A549 (cell line): ENCODE measurements around the gene KCNMA1. TPM values are rescaled to one million over a fixed set of nuclear protein-coding genes. Genes with fewer than 3 reads are reported as not detected.
A peak's percentile ranks its signal among the peaks of the same experiment; 100 is the strongest.

Experiments used
- ATAC-seq, 2 experiments: fragments of 200-7000 bp in 1 of 2; fragments of >200 bp in 1 of 2; cut with Nextera tagmentation in 1 of 2; cut with Tn5 transposase in 1 of 2; 3 replicates each; pipeline versions ENCODE4 v1.8.0 to v1.9.1; 2018 to 2020; ENCODE audit warnings: mild to moderate bottlenecking in 1 of 2, moderate library complexity in 1 of 2
- CTCF ChIA-PET: fragments of 300-600 bp; sonication (Branson Sonifier 250); formaldehyde crosslinking; extraction: SDS; loops from one replicate; lab custom pipeline; 2021; ENCODE audit warnings: antibody characterized with exemption, inconsistent platforms; lab: Yijun Ruan, JAX
- POLR2A ChIA-PET: fragments of 350-600 bp; formaldehyde crosslinking; extraction: SDS; loops from one replicate; lab custom pipeline; 2021; ENCODE audit warnings: antibody characterized with exemption, inconsistent platforms; lab: Yijun Ruan, JAX
- DNase-seq, 2 experiments: peaks; one replicate each; pipeline versions ENCODE4 v3.0.0 to v3.0.0-alpha.2; 2011 to 2016; ENCODE audit warnings: low read depth in 1 of 2, low spot score in 1 of 2
- FAIRE-seq: peaks from 2 replicates; lab custom pipeline; 2011; peaks lifted over from hg19 to GRCh38; lab: Jason Lieb, UNC
- H3K27ac ChIP-seq, 2 experiments: fragments of >200 bp; sonication (Bioruptor Twin); formaldehyde crosslinking; 3 replicates each; pipeline ENCODE4 v1.5.1; 2016 to 2017
- H3K4me1 ChIP-seq: fragments of >200 bp; sonication (Bioruptor Twin); formaldehyde crosslinking; 3 replicates; pipeline ENCODE4 v1.6.1; 2016
- H3K4me2 ChIP-seq: fragments of >200 bp; sonication (Bioruptor Twin); formaldehyde crosslinking; 3 replicates; pipeline ENCODE4 v1.6.1; 2016
- H3K4me3 ChIP-seq: fragments of >200 bp; sonication (Bioruptor Twin); formaldehyde crosslinking; 3 replicates; pipeline ENCODE4 v1.5.1; 2016
- H3K9me3 ChIP-seq: fragments of >200 bp; sonication (Bioruptor Twin); formaldehyde crosslinking; 3 replicates; pipeline ENCODE4 v1.6.1; 2016
- CBX2 ChIP-seq: fragments of 200-600 bp; sonication (generic); IDR thresholded peaks from 2 replicates; pipeline ENCODE4 v1.6.1; 2016; ENCODE audit warnings: low read depth, mild to moderate bottlenecking, borderline replicate concordance
- CEBPB ChIP-seq, 2 experiments: fragments of >200 bp in 1 of 2; sonication (Bioruptor Twin) in 1 of 2; formaldehyde crosslinking in 1 of 2; IDR thresholded peaks; 2 replicates each; pipeline ENCODE4 v1.6.1; 2012 to 2016
- CHD4 ChIP-seq: fragments of 200-600 bp; sonication (generic); IDR thresholded peaks from 2 replicates; pipeline ENCODE4 v1.6.1; 2016; ENCODE audit warnings: antibody characterized with exemption, mild to moderate bottlenecking, borderline replicate concordance
- EHF ChIP-seq: fragments of 250-450 bp; sonication (Bioruptor Pico); IDR thresholded peaks from 2 replicates; pipeline ENCODE4 v1.5.0; 2020; ENCODE audit warnings: mild to moderate bottlenecking
- EHMT2 ChIP-seq: fragments of 200-600 bp; sonication (generic); IDR thresholded peaks from 2 replicates; pipeline ENCODE4 v1.6.1; 2016; ENCODE audit warnings: antibody characterized with exemption, low read depth, mild to moderate bottlenecking, moderate library complexity
- FOSB ChIP-seq: fragments of 250-450 bp; sonication (Bioruptor Pico); IDR thresholded peaks from 2 replicates; pipeline ENCODE4 v1.5.0; 2020; ENCODE audit warnings: mild to moderate bottlenecking, moderate library complexity
- HDAC2 ChIP-seq: fragments of 200-600 bp; sonication (generic); IDR thresholded peaks from 2 replicates; pipeline ENCODE4 v1.6.1; 2016
- HOXA7 ChIP-seq: fragments of 250-450 bp; sonication (Bioruptor Pico); IDR thresholded peaks from 2 replicates; pipeline ENCODE4 v1.5.0; 2020; ENCODE audit warnings: mild to moderate bottlenecking, moderate library complexity
- KDM1A ChIP-seq: fragments of 200-600 bp; sonication (generic); IDR thresholded peaks from 2 replicates; pipeline ENCODE4 v1.6.1; 2016; ENCODE audit warnings: low read depth, mild to moderate bottlenecking
- MAFK ChIP-seq: fragments of 450-650 bp; IDR thresholded peaks from 2 replicates; pipeline ENCODE4 v1.6.1; 2014; ENCODE audit not compliant: partially characterized antibody
- MYC ChIP-seq: IDR thresholded peaks from 2 replicates; pipeline ENCODE4 v1.6.1; 2012; ENCODE audit warnings: mild to moderate bottlenecking, inconsistent platforms, low read length, improper control_type of control experiment, borderline replicate concordance
- NPAS2 ChIP-seq: fragments of 250-450 bp; sonication (Bioruptor Pico); IDR thresholded peaks from 2 replicates; pipeline ENCODE4 v1.8.0; 2022; ENCODE audit warnings: mild to moderate bottlenecking, moderate library complexity, borderline replicate concordance
- NR3C1 ChIP-seq: fragments of >200 bp; sonication (Bioruptor Twin); formaldehyde crosslinking; IDR thresholded peaks from 3 replicates; pipeline ENCODE4 v1.6.1; 2017
- PBX3 ChIP-seq: IDR thresholded peaks from 2 replicates; pipeline ENCODE4 v1.6.1; 2012
- PHF8 ChIP-seq: fragments of 200-600 bp; sonication (generic); IDR thresholded peaks from 2 replicates; pipeline ENCODE4 v1.6.1; 2016; ENCODE audit warnings: low read depth, mild to moderate bottlenecking, antibody characterized with exemption, moderate library complexity, borderline replicate concordance
- POLR2A ChIP-seq: IDR thresholded peaks from 2 replicates; pipeline ENCODE4 v1.6.1; 2012; ENCODE audit warnings: mild to moderate bottlenecking, low read length
- POLR2AphosphoS2 ChIP-seq: conservative IDR thresholded peaks from 2 replicates; pipeline ENCODE4 v1.6.1; 2012; ENCODE audit warnings: low read length, improper control_type of control experiment, inconsistent platforms
- RARB ChIP-seq: fragments of 250-450 bp; sonication (Bioruptor Pico); IDR thresholded peaks from 2 replicates; pipeline ENCODE4 v1.8.0; 2021; ENCODE audit warnings: mild to moderate bottlenecking, moderate library complexity
- RFX5 ChIP-seq: fragments of 450-650 bp; IDR thresholded peaks from 2 replicates; pipeline ENCODE4 v1.7.1; 2014; ENCODE audit warnings: antibody characterized with exemption, mild to moderate bottlenecking, moderate library complexity
- SMC3 ChIP-seq: fragments of >200 bp; sonication (Bioruptor Twin); formaldehyde crosslinking; IDR thresholded peaks from 3 replicates; pipeline ENCODE4 v1.6.1; 2018; ENCODE audit warnings: inconsistent platforms
- TFCP2L1 ChIP-seq: fragments of 250-450 bp; sonication (Bioruptor Pico); IDR thresholded peaks from 2 replicates; pipeline ENCODE4 v1.5.0; 2021; ENCODE audit warnings: mild to moderate bottlenecking
- TP53 ChIP-seq: fragments of 250-450 bp; sonication (Bioruptor Pico); IDR thresholded peaks from 2 replicates; pipeline ENCODE4 v1.5.0; 2021; ENCODE audit warnings: mild to moderate bottlenecking, moderate library complexity
- ZNF302 ChIP-seq: fragments of 250-450 bp; sonication (Bioruptor Pico); IDR thresholded peaks from 2 replicates; pipeline ENCODE4 v1.9.0; 2021; ENCODE audit warnings: inconsistent platforms, mild to moderate bottlenecking, moderate library complexity
- ZSCAN20 ChIP-seq: fragments of 250-450 bp; sonication (Bioruptor Pico); IDR thresholded peaks from 2 replicates; pipeline ENCODE4 v1.8.0; 2022; ENCODE audit warnings: mild to moderate bottlenecking, moderate library complexity
- WGBS: methylation state at CpG from one replicate; pipeline ENCODE4 v1.1.6; 2017; ENCODE audit errors: missing lambda C conversion rate; 5-methylcytosine and 5-hydroxymethylcytosine counted together
- polyA plus RNA-seq, 4 experiments: library from polyadenylated mRNA; depleted of rRNA in 3 of 4; stranded (reverse); fragments of >200 nt; fragmentation: RNase III in 1 of 4; extraction: RNeasy Plus Mini Kit Qiagen cat#74134 plus additional on column Dnase treatment in 1 of 4; gene quantifications; 2 replicates in 3 of 4; 3 replicates in 1 of 4; pipeline ENCODE4 v1.2.3, GENCODE V29; 2011 to 2017
- TF ChIP-seq, protein P1 (sequence below): fragments of 250-450 bp; sonication (Bioruptor Pico); IDR thresholded peaks from 2 replicates; pipeline ENCODE4 v1.5.0; 2021; ENCODE audit warnings: mild to moderate bottlenecking, moderate library complexity, borderline replicate concordance
- TF ChIP-seq, protein P2 (sequence below): IDR thresholded peaks from 2 replicates; pipeline ENCODE4 v1.6.1; 2012

The KCNMA1 gene
- polyA plus RNA-seq, 2 of the 4 experiments (the other 2 are of a cell fraction): 14.9 to 30.6 TPM

- Histone ChIP-seq H3K4me1 (peaks cover 13% of the 10 kb centered on the region), H3K9me3 (no peaks in the 10 kb centered on the region), H3K4me3 (no peak overlapping the region), H3K27ac (peak overlapping the region in 1 of 2 experiments; percentile 5; a peak in 1 of 6 replicates)
- CTCF ChIA-PET: interaction anchor here (1.0 to 6.1 kb wide), 4 partner anchors 9 to 219 kb away, joined by 3 to 47 read pairs (median 8); no protein-coding TSS in a partner anchor
- DNase-seq: no peak
- no peak for TF ChIP-seq CBX2
- TF ChIP-seq, all 56 proteins: peak for 0
- ATAC-seq (no peak), FAIRE-seq (no peak)
- no peak overlapping the region for H3K4me2 ChIP-seq
- POLR2A ChIA-PET: no interaction called here
- no CpG with 5 or more reads among the region's 1 CpG for WGBS
Measured at GRCh38 chr10:77182803-77183202, 454.8 kb downstream of the KCNMA1 start.

GRCh38 chr10:77180794-77181193, 456.8 kb downstream of the KCNMA1 start:
- no peak for FAIRE-seq

GRCh38 chr10:77180104-77180503, 457.5 kb downstream of the KCNMA1 start:
- no peak for FAIRE-seq
- no peak for DNase-seq
- ChIA-PET POLR2A (no interaction called here), CTCF (interaction anchor here (0.9 to 2.2 kb wide), 5 partner anchors 13 to 459 kb away, joined by 3 to 17 read pairs (median 3); no protein-coding TSS in a partner anchor)
- TF ChIP-seq TP53 (no peak), RARB (CRISPR knock-in tag) (no peak)
- peak overlapping the region; percentile 47 to 79 for H3K27ac ChIP-seq
- peak overlapping the region; percentile 37 for H3K4me2 ChIP-seq
- whole genome bisulfite sequencing: 96% methylated on average over 2 of the region's 2 CpGs
- H3K4me3 ChIP-seq: no peak overlapping the region
- ATAC-seq: no peak
- H3K9me3 ChIP-seq: no peaks in the 10 kb centered on the region
- peaks cover 13% of the 10 kb centered on the region for H3K4me1 ChIP-seq

More at GRCh38 chr10:77180794-77181193, 456.8 kb downstream of the KCNMA1 start:
- no peak for DNase-seq
- POLR2A ChIA-PET: no interaction called here
- Histone ChIP-seq H3K27ac (peak overlapping the region in 1 of 2 experiments; percentile 43; a peak in 2 of 6 replicates), H3K4me3 (no peak overlapping the region), H3K9me3 (no peaks in the 10 kb centered on the region), H3K4me2 (no peak overlapping the region), H3K4me1 (peaks cover 13% of the 10 kb centered on the region)
- CTCF ChIA-PET: interaction anchor here (1.0 to 3.1 kb wide), 3 partner anchors 15 to 531 kb away, joined by 3 to 14 read pairs (median 7); no protein-coding TSS in a partner anchor
- 86% methylated on average over 2 of the region's 2 CpGs for WGBS
- no peak for ATAC-seq
- TF ChIP-seq HOXA7 (CRISPR knock-in tag) (no peak), MYC (no peak), POLR2A (no peak), RFX5 (no peak), TFCP2L1 (CRISPR knock-in tag) (no peak), RARB (CRISPR knock-in tag) (no peak), ZSCAN20 (CRISPR knock-in tag) (no peak), ZNF302 (CRISPR knock-in tag) (no peak), EHF (CRISPR knock-in tag) (no peak), PHF8 (no peak), NPAS2 (CRISPR knock-in tag) (no peak), KDM1A (no peak), CEBPB (IDR thresholded peaks at IDR 0.05) (no peak), FOSB (CRISPR knock-in tag) (no peak)
- TF ChIP-seq, protein P1, sequence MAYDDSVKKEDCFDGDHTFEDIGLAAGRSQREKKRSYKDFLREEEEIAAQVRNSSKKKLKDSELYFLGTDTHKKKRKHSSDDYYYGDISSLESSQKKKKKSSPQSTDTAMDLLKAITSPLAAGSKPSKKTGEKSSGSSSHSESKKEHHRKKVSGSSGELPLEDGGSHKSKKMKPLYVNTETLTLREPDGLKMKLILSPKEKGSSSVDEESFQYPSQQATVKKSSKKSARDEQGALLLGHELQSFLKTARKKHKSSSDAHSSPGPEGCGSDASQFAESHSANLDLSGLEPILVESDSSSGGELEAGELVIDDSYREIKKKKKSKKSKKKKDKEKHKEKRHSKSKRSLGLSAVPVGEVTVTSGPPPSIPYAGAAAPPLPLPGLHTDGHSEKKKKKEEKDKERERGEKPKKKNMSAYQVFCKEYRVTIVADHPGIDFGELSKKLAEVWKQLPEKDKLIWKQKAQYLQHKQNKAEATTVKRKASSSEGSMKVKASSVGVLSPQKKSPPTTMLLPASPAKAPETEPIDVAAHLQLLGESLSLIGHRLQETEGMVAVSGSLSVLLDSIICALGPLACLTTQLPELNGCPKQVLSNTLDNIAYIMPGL (CRISPR knock-in tag): no peak

- peak; percentile 29 to 70 for DNase-seq
- CTCF ChIA-PET: interaction anchor here (0.7 to 16.7 kb wide), 10 partner anchors 11 to 533 kb away, joined by 3 to 225 read pairs (median 4); no protein-coding TSS in a partner anchor
- Histone ChIP-seq H3K27ac (peak overlapping the region; percentile 47 to 79), H3K9me3 (no peaks in the 10 kb centered on the region)
- TF ChIP-seq ZNF302 (CRISPR knock-in tag) (no peak), MAFK (peak; percentile 3), CBX2 (no peak), PBX3 (no peak), HOXA7 (CRISPR knock-in tag) (no peak), KDM1A (peak; percentile 54; the same call in 1 of the 2 replicates), SMC3 (0 out of 3 replicates have a peak, but pooled peaks have one; percentile 7), EHMT2 (no peak), HDAC2 (no peak), CHD4 (no peak), NR3C1 (no peak), POLR2AphosphoS2 (no peak)
- TF ChIP-seq, protein P2, sequence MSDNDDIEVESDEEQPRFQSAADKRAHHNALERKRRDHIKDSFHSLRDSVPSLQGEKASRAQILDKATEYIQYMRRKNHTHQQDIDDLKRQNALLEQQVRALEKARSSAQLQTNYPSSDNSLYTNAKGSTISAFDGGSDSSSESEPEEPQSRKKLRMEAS: 0 out of 2 replicates have a peak, but pooled peaks have one; percentile 33
- TF ChIP-seq, all 56 proteins: peak for 4
- H3K4me3 ChIP-seq: no peak overlapping the region
- peak overlapping the region; percentile 37 for H3K4me2 ChIP-seq
- WGBS: 67% methylated on average over 9 of the region's 12 CpGs
- peaks cover 13% of the 10 kb centered on the region for H3K4me1 ChIP-seq
- ATAC-seq (peak; percentile 78 to 90), FAIRE-seq (no peak)
- POLR2A ChIA-PET: no interaction called here
Measured at GRCh38 chr10:77179015-77179695, 458.5 kb downstream of the KCNMA1 start.
